ENCODE data around the gene HS2ST1.
"Not testable (repeated sequence)": the region's sequence is repeated elsewhere in the genome, so short reads cannot be mapped to it uniquely, and the experiment has no call there.

The HS2ST1 gene

GRCh38 chr1:87064309-87064708 lies 149.9 kb downstream of the HS2ST1 start:
- DNase-seq, result no peak

GRCh38 chr1:87064986-87065385 lies 150.6 kb downstream of the HS2ST1 start:
- DNase-seq, result no peak

GRCh38 chr1:87066708-87067107 lies 152.3 kb downstream of the HS2ST1 start:
- not testable (repeated sequence) for DNase-seq

- DNase-seq, result no peak
Observed at GRCh38 chr1:87072411-87072810, 158.0 kb downstream of the HS2ST1 start.

- no peak for DNase-seq
Observed at GRCh38 chr1:87072904-87073303, 158.5 kb downstream of the HS2ST1 start.

- DNase-seq, result no peak
Observed at GRCh38 chr1:87074001-87074795, 159.8 kb downstream of the HS2ST1 start.

GRCh38 chr1:87077959-87078639 lies 163.7 kb downstream of the HS2ST1 start:
- no peak for DNase-seq

GRCh38 chr1:87084244-87084836 lies 169.9 kb downstream of the HS2ST1 start:
- DNase-seq, result no peak

- DNase-seq, result no peak
Observed at GRCh38 chr1:87086120-87086519, 171.7 kb downstream of the HS2ST1 start.

- no peak for DNase-seq
Observed at GRCh38 chr1:87089070-87089736, 174.8 kb downstream of the HS2ST1 start.

- DNase-seq, result no peak
Observed at GRCh38 chr1:87089823-87090222, 175.4 kb downstream of the HS2ST1 start.

- DNase-seq, result no peak
Observed at GRCh38 chr1:87091425-87091824, 177.0 kb downstream of the HS2ST1 start.

- no peak for DNase-seq
Observed at GRCh38 chr1:87092846-87093245, 178.4 kb downstream of the HS2ST1 start.

GRCh38 chr1:87093286-87093685 lies 178.9 kb downstream of the HS2ST1 start:
- no peak for DNase-seq

GRCh38 chr1:87094238-87094637 lies 179.8 kb downstream of the HS2ST1 start:
- no peak for DNase-seq

GRCh38 chr1:87100271-87100670 lies 185.8 kb downstream of the HS2ST1 start:
- DNase-seq, result no peak

GRCh38 chr1:87103074-87103473 lies 188.6 kb downstream of the HS2ST1 start:
- DNase-seq, result no peak

- no peak for DNase-seq
Observed at GRCh38 chr1:87104140-87104539, 189.7 kb downstream of the HS2ST1 start.

GRCh38 chr1:87104945-87105344 lies 190.5 kb downstream of the HS2ST1 start:
- DNase-seq, result no peak

- no peak for DNase-seq
Observed at GRCh38 chr1:87106144-87106543, 191.7 kb downstream of the HS2ST1 start.

- DNase-seq, result no peak
Observed at GRCh38 chr1:87106867-87107266, 192.4 kb downstream of the HS2ST1 start.

- no peak for DNase-seq
Observed at GRCh38 chr1:87108228-87108627, 193.8 kb downstream of the HS2ST1 start.

Data from hypothalamus (tissue), 51 donors.